MM.1S (cell line): Measurements from ENCODE around the gene CIZ1.

Source experiments
- CTCF ChIP-seq: fragments of 300-600 bp; sonication (generic); IDR thresholded peaks from 2 replicates; pipeline ENCODE4 v1.5.1; 2016; ENCODE audit warnings: antibody characterized with exemption, low read length, mixed read lengths
- EZH2 ChIP-seq: fragments of 300-600 bp; sonication (generic); optimal IDR thresholded peaks from 2 replicates; pipeline ENCODE3; 2017; ENCODE audit warnings: low read depth, mild to moderate bottlenecking, antibody characterized with exemption, low read length, mixed read lengths

- TF ChIP-seq CTCF (no peak), EZH2 (no peak)
Measured at GRCh38 chr9:128153060-128153946, 38.1 kb downstream of the CIZ1 start.
